Measurements from ENCODE around the gene GPC6.

DNA sequence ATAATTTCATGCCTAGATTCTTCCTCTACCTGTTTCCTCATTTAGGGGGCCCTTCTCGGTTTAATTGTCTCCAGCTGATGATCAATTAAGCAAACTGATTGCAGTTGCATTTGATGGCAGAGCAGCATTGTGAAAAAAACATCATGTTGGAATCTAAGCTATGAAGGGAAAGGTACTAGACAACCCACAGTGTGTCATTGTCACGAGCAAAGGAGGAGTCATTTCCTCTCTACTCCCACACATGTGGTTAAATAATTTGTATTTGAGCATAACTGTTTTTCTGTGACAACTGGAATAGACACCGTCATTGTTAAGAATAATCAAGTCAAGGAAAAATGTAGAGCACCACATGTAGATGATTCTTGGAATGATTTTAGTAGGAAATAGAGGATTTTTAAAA, 1012.5 kb downstream of the GPC6 start:
- TF ChIP-seq, protein P1, sequence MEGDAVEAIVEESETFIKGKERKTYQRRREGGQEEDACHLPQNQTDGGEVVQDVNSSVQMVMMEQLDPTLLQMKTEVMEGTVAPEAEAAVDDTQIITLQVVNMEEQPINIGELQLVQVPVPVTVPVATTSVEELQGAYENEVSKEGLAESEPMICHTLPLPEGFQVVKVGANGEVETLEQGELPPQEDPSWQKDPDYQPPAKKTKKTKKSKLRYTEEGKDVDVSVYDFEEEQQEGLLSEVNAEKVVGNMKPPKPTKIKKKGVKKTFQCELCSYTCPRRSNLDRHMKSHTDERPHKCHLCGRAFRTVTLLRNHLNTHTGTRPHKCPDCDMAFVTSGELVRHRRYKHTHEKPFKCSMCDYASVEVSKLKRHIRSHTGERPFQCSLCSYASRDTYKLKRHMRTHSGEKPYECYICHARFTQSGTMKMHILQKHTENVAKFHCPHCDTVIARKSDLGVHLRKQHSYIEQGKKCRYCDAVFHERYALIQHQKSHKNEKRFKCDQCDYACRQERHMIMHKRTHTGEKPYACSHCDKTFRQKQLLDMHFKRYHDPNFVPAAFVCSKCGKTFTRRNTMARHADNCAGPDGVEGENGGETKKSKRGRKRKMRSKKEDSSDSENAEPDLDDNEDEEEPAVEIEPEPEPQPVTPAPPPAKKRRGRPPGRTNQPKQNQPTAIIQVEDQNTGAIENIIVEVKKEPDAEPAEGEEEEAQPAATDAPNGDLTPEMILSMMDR (IDR thresholded peaks at IDR 0.05; ENCODE audit: insufficient read depth, low read length), result no peak
- no peak for TF ChIP-seq GABPA (IDR thresholded peaks at IDR 0.05; ENCODE audit: low read depth)
- TF ChIP-seq, protein P2, sequence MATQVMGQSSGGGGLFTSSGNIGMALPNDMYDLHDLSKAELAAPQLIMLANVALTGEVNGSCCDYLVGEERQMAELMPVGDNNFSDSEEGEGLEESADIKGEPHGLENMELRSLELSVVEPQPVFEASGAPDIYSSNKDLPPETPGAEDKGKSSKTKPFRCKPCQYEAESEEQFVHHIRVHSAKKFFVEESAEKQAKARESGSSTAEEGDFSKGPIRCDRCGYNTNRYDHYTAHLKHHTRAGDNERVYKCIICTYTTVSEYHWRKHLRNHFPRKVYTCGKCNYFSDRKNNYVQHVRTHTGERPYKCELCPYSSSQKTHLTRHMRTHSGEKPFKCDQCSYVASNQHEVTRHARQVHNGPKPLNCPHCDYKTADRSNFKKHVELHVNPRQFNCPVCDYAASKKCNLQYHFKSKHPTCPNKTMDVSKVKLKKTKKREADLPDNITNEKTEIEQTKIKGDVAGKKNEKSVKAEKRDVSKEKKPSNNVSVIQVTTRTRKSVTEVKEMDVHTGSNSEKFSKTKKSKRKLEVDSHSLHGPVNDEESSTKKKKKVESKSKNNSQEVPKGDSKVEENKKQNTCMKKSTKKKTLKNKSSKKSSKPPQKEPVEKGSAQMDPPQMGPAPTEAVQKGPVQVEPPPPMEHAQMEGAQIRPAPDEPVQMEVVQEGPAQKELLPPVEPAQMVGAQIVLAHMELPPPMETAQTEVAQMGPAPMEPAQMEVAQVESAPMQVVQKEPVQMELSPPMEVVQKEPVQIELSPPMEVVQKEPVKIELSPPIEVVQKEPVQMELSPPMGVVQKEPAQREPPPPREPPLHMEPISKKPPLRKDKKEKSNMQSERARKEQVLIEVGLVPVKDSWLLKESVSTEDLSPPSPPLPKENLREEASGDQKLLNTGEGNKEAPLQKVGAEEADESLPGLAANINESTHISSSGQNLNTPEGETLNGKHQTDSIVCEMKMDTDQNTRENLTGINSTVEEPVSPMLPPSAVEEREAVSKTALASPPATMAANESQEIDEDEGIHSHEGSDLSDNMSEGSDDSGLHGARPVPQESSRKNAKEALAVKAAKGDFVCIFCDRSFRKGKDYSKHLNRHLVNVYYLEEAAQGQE (IDR thresholded peaks at IDR 0.05; ENCODE audit: insufficient replicate concordance, low read depth), result no peak
- TF ChIP-seq POLR2AphosphoS5 (IDR thresholded peaks at IDR 0.05; ENCODE audit: low read depth), result no peak
- no peak for TF ChIP-seq SPI1 (IDR thresholded peaks at IDR 0.05; ENCODE audit: borderline replicate concordance, low read depth)

Data from HL-60 (cell line).